HepG2 (cell line): Measurements from ENCODE around the gene MRPL42. TPM values are rescaled to one million over a fixed set of nuclear protein-coding genes. Genes with fewer than 3 reads are reported as not detected.

ENCODE experiments used
- ATAC-seq: fragments of 200-7000 bp; cut with Tn5 transposase; 3 replicates; pipeline ENCODE4 v1.9.1; 2020; ENCODE audit warnings: mild to moderate bottlenecking, moderate library complexity
- BruUV-seq: library from RNA; stranded (reverse); fragments of 400-500 nt; replicated peaks from 2 replicates; lab custom pipeline; 2021; lab: Mats Ljungman, UMichigan
- CTCF ChIA-PET: fragments of 300-600 bp; formaldehyde crosslinking; extraction: SDS; loops from one replicate; lab custom pipeline; 2021; ENCODE audit warnings: low total read pairs, inconsistent platforms, low intra/inter-chr PET ratio; lab: Yijun Ruan, JAX
- POLR2A ChIA-PET: fragments of 350-600 bp; sonication (Branson Sonifier 250); formaldehyde crosslinking; loops from one replicate; lab custom pipeline; 2020; ENCODE audit warnings: antibody characterized with exemption, inconsistent platforms; lab: Yijun Ruan, JAX
- DNase-seq: peaks from one replicate; pipeline ENCODE4 v3.0.0-alpha.2; 2015; ENCODE audit warnings: low spot score
- FAIRE-seq: peaks from 3 replicates; lab custom pipeline; 2011; peaks lifted over from hg19 to GRCh38; lab: Jason Lieb, UNC
- H2AFZ ChIP-seq: one replicate; pipeline ENCODE4 v1.6.1; 2011; ENCODE audit warnings: low read length, inconsistent platforms
- H3K27ac ChIP-seq: fragments of 300-600 bp; 3 replicates; pipeline ENCODE4 v1.8.0; 2011; ENCODE audit warnings: mixed run types, mild to moderate bottlenecking, mixed read lengths, low read length, inconsistent platforms; ENCODE audit not compliant: insufficient read depth; ENCODE audit errors: extremely low read length
- H3K27me3 ChIP-seq, 2 experiments: fragments of 200-600 bp in 1 of 2; 2 replicates in 1 of 2; 3 replicates in 1 of 2; pipeline versions ENCODE4 v1.6.0 to v1.8.0; 2011; ENCODE audit warnings: low read length in 2 of 2, mild to moderate bottlenecking in 2 of 2, moderate library complexity in 2 of 2, inconsistent platforms in 1 of 2; ENCODE audit not compliant: insufficient read depth in 2 of 2, control insufficient read depth in 1 of 2
- H3K36me3 ChIP-seq, 2 experiments: fragments of 200-600 bp in 1 of 2; replicated peaks in 1 of 2; 2 replicates in 1 of 2; 3 replicates in 1 of 2; pipeline versions ENCODE4 v1.5.1 to v1.8.0; 2011; ENCODE audit warnings: low read length in 2 of 2, inconsistent platforms in 1 of 2; ENCODE audit not compliant: insufficient read depth in 2 of 2, control insufficient read depth in 1 of 2
- H3K4me1 ChIP-seq: 2 replicates; pipeline ENCODE4 v1.5.1; 2012; ENCODE audit warnings: low read length, inconsistent platforms; ENCODE audit not compliant: insufficient read depth
- H3K4me2 ChIP-seq: 2 replicates; pipeline ENCODE4 v1.6.0; 2011; ENCODE audit warnings: low read depth, low read length, inconsistent platforms
- H3K4me3 ChIP-seq, 3 experiments: fragments of 200-600 bp in 1 of 3; sonication (generic), shearing (Covaris generic) in 1 of 3; replicated peaks in 1 of 3; 2 replicates each; pipeline ENCODE4 v1.5.1; 2011 to 2016; ENCODE audit warnings: low read length in 3 of 3, inconsistent platforms in 2 of 3, low read depth in 2 of 3, mild to moderate bottlenecking in 2 of 3, control low read depth in 1 of 3, mixed read lengths in 1 of 3; ENCODE audit not compliant: insufficient read depth in 1 of 3
- H3K79me2 ChIP-seq: one replicate; pipeline ENCODE4 v1.6.1; 2011; ENCODE audit warnings: low read length, inconsistent platforms; ENCODE audit not compliant: insufficient read depth
- H3K9ac ChIP-seq: 2 replicates; pipeline ENCODE4 v1.6.0; 2011; ENCODE audit warnings: mild to moderate bottlenecking, low read depth, low read length, inconsistent platforms; ENCODE audit not compliant: insufficient read depth
- H3K9me3 ChIP-seq: 2 replicates; pipeline ENCODE4 v1.5.1; 2012; ENCODE audit warnings: mild to moderate bottlenecking, low read length
- H4K20me1 ChIP-seq: 2 replicates; pipeline ENCODE4 v1.6.0; 2011; ENCODE audit warnings: inconsistent platforms, mild to moderate bottlenecking, low read length, moderate library complexity; ENCODE audit not compliant: insufficient read depth
- CTCF ChIP-seq: sonication (generic); formaldehyde crosslinking; IDR thresholded peaks from 2 replicates; pipeline ENCODE4 v1.5.0; 2020; ENCODE audit warnings: mild to moderate bottlenecking, missing genetic modification reagents, moderate library complexity
- FOXP4 ChIP-seq: sonication (generic); formaldehyde crosslinking; IDR thresholded peaks from 2 replicates; pipeline ENCODE4 v1.4.0; 2020; ENCODE audit warnings: missing genetic modification reagents
- GTF2F1 ChIP-seq: fragments of 150-350 bp; IDR thresholded peaks from 2 replicates; pipeline ENCODE4 v1.6.1; 2014; ENCODE audit warnings: low read length
- HOXD1 ChIP-seq: sonication (generic); formaldehyde crosslinking; IDR thresholded peaks from 2 replicates; pipeline ENCODE4 v1.5.0; 2020; ENCODE audit warnings: missing genetic modification reagents
- MBNL3 ChIP-seq: fragments of 250-450 bp; sonication (Bioruptor Pico); conservative IDR thresholded peaks from 2 replicates; pipeline ENCODE4 v1.8.0; 2022; ENCODE audit warnings: mild to moderate bottlenecking, inconsistent platforms
- MEIS1 ChIP-seq: sonication (generic); formaldehyde crosslinking; IDR thresholded peaks from 2 replicates; pipeline ENCODE4 v1.9.0; 2021; ENCODE audit warnings: mild to moderate bottlenecking, missing genetic modification reagents, moderate library complexity, borderline replicate concordance
- NFKBIZ ChIP-seq: IDR thresholded peaks from 2 replicates; pipeline ENCODE4 v1.6.1; 2018; ENCODE audit warnings: missing genetic modification reagents, missing compliant biosample characterization
- PITX1 ChIP-seq: sonication (generic); formaldehyde crosslinking; IDR thresholded peaks from 2 replicates; pipeline ENCODE4 v1.5.1; 2020; ENCODE audit warnings: mild to moderate bottlenecking, missing genetic modification reagents
- RAD21 ChIP-seq: fragments of 450-650 bp; formaldehyde crosslinking; IDR thresholded peaks from 2 replicates; pipeline ENCODE4 v1.5.0; 2020; ENCODE audit warnings: mild to moderate bottlenecking
- SALL1 ChIP-seq: sonication (generic); formaldehyde crosslinking; IDR thresholded peaks from 2 replicates; pipeline ENCODE4 v1.8.0; 2022; ENCODE audit warnings: mild to moderate bottlenecking, missing genetic modification reagents
- STAG1 ChIP-seq: sonication (generic); formaldehyde crosslinking; IDR thresholded peaks from 2 replicates; pipeline ENCODE4 v1.4.0; 2020; ENCODE audit warnings: missing genetic modification reagents
- ZFP1 ChIP-seq: IDR thresholded peaks from 2 replicates; pipeline ENCODE4 v1.6.1; 2016
- ZNF343 ChIP-seq: sonication (generic); formaldehyde crosslinking; IDR thresholded peaks from 2 replicates; pipeline ENCODE4 v1.4.0; 2020; ENCODE audit warnings: mild to moderate bottlenecking, missing genetic modification reagents
- WGBS: methylation state at CpG from one replicate; pipeline ENCODE4 v1.1.6; 2017; ENCODE audit warnings: low lambda C conversion rate; 5-methylcytosine and 5-hydroxymethylcytosine counted together
- in situ Hi-C: cut with HindIII; loops from 2 replicates; pipeline ENCODE4 v1.10.0; 2017; ENCODE audit warnings: low pct_unique_long_range_greater_than_20kb; ENCODE audit not compliant: extremely low pct_ligation_motif_present
- intact Hi-C: fragments of 100-400 bp; cut with micrococcal nuclease; formaldehyde crosslinking; loops from one replicate; pipeline ENCODE4 v1.10.0; 2022; ENCODE audit not compliant: unreplicated experiment
- polyA plus RNA-seq, 8 experiments: library from polyadenylated mRNA; depleted of rRNA in 3 of 8; stranded (reverse) in 7 of 8; unstranded in 1 of 8; fragments of >200 nt; fragmentation: Illumina TruSeq in 4 of 8; extraction: Trizol in 4 of 8; gene quantifications; 2 replicates each; pipeline versions ENCODE4 v1.2.1 to v1.2.3, GENCODE V29; 2011 to 2016; ENCODE audit warnings: low read depth in 4 of 8, missing spikeins in 1 of 8, mixed read lengths in 1 of 8; ENCODE audit not compliant: insufficient read depth in 1 of 8
- total RNA-seq, 5 experiments: library from RNA; depleted of rRNA; stranded (reverse); fragments of >200 nt; fragmentation: Illumina TruSeq; extraction: Trizol; gene quantifications; 2 replicates each; pipeline ENCODE4 v1.2.3, GENCODE V29; 2016; ENCODE audit warnings: low read depth in 1 of 5
- TF ChIP-seq, protein P1 (sequence below): sonication (generic); formaldehyde crosslinking; IDR thresholded peaks from 2 replicates; pipeline ENCODE4 v1.5.1; 2020; ENCODE audit warnings: mild to moderate bottlenecking, missing genetic modification reagents, borderline replicate concordance

Gene MRPL42
- total and polyA plus RNA-seq, 2 of the 13 experiments (the other 11 are each of a cell fraction or from before 2014, with no cell fraction given), result 93.3 to 148 TPM

- TF ChIP-seq FOXP4, result no peak
- no peak for TF ChIP-seq MBNL3
- TF ChIP-seq PITX1 (CRISPR knock-in tag), result no peak
Observed at GRCh38 chr12:93417967-93418480, 49.3 kb upstream of the MRPL42 start (continued).

DNA sequence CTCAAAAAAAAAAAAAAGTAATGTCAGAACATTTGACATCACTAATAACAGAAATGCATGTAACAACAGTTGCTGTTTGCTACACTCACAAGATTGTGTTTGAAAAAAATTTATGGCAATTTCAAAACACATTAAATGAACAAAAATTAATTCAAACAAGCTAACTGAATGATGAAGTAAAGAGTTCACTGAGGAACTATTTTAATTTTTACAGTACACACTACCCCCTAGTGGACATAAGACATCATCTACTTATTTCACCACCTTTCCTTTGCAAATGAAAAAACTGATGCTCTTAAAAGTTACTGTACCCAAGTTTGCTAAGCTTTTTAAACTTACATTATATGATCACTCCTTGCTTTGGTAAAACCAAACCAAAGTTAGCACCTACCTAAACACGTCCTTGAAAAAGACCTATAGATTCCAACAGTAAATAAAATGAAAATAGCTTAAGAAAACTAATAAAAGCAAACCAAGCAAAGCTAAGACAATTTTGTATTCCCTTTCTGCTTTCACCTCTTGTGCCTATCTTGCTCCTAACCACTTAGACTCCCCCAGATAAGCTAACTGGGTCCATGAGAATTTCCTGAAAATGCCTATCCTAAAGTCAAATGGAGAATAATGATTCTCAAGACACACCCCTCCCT lies 47.8 kb upstream of the MRPL42 start:
- no peak overlapping the region for H3K27ac ChIP-seq
- no peak overlapping the region for H3K4me2 ChIP-seq
- no peak overlapping the region for H3K9ac ChIP-seq
- ChIA-PET CTCF (interaction anchor here (1.2 kb wide), 2 partner anchors 634 to 635 kb away, joined by 3 to 5 read pairs; no protein-coding TSS in a partner anchor), POLR2A (interaction anchor here (1.3 kb wide), 1 partner anchor 490 kb away, joined by 3 read pairs; the partner anchor contains the start of gene EEA1)
- peaks cover 49% of the 10 kb centered on the region for H3K4me1 ChIP-seq
- H3K4me3 ChIP-seq, result no peak overlapping the region
- peak; percentile 18 for FAIRE-seq
- no TSS peak for BruUV-seq
- ATAC-seq, result peak; percentile 70
- WGBS, result 15% methylated on average over 1 of the region's 1 CpG
- DNase-seq, result peak; percentile 49
- no peak overlapping the region for H2AFZ ChIP-seq
- peaks cover 99% of the 10 kb centered on the region for H3K79me2 ChIP-seq
- in situ Hi-C loops (loop anchor here (10.0 kb wide), 1 partner anchor 635 kb away; no protein-coding TSS in a partner anchor), intact Hi-C loops (loop anchor here (1.0 kb wide), 1 partner anchor 432 kb away; no protein-coding TSS in a partner anchor)
- peaks cover 82% of the 10 kb centered on the region for H4K20me1 ChIP-seq
- no peaks in the 10 kb centered on the region for H3K36me3 ChIP-seq
- H3K9me3 ChIP-seq, result no peaks in the 10 kb centered on the region
- H3K27me3 ChIP-seq, result no peaks in the 10 kb centered on the region
- TF ChIP-seq ZNF343 (CRISPR knock-in tag), result no peak
- TF ChIP-seq GTF2F1, result no peak
- TF ChIP-seq, protein P1, sequence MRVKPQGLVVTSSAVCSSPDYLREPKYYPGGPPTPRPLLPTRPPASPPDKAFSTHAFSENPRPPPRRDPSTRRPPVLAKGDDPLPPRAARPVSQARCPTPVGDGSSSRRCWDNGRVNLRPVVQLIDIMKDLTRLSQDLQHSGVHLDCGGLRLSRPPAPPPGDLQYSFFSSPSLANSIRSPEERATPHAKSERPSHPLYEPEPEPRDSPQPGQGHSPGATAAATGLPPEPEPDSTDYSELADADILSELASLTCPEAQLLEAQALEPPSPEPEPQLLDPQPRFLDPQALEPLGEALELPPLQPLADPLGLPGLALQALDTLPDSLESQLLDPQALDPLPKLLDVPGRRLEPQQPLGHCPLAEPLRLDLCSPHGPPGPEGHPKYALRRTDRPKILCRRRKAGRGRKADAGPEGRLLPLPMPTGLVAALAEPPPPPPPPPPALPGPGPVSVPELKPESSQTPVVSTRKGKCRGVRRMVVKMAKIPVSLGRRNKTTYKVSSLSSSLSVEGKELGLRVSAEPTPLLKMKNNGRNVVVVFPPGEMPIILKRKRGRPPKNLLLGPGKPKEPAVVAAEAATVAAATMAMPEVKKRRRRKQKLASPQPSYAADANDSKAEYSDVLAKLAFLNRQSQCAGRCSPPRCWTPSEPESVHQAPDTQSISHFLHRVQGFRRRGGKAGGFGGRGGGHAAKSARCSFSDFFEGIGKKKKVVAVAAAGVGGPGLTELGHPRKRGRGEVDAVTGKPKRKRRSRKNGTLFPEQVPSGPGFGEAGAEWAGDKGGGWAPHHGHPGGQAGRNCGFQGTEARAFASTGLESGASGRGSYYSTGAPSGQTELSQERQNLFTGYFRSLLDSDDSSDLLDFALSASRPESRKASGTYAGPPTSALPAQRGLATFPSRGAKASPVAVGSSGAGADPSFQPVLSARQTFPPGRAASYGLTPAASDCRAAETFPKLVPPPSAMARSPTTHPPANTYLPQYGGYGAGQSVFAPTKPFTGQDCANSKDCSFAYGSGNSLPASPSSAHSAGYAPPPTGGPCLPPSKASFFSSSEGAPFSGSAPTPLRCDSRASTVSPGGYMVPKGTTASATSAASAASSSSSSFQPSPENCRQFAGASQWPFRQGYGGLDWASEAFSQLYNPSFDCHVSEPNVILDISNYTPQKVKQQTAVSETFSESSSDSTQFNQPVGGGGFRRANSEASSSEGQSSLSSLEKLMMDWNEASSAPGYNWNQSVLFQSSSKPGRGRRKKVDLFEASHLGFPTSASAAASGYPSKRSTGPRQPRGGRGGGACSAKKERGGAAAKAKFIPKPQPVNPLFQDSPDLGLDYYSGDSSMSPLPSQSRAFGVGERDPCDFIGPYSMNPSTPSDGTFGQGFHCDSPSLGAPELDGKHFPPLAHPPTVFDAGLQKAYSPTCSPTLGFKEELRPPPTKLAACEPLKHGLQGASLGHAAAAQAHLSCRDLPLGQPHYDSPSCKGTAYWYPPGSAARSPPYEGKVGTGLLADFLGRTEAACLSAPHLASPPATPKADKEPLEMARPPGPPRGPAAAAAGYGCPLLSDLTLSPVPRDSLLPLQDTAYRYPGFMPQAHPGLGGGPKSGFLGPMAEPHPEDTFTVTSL (CRISPR knock-in tag), result no peak
- TF ChIP-seq CTCF, result peak; percentile 60
- no peak for TF ChIP-seq SALL1 (CRISPR knock-in tag)
- TF ChIP-seq STAG1 (CRISPR knock-in tag), result peak; percentile 66
- no peak for TF ChIP-seq MEIS1 (CRISPR knock-in tag)
- no peak for TF ChIP-seq ZFP1 (CRISPR knock-in tag)
- TF ChIP-seq NFKBIZ (CRISPR knock-in tag), result no peak
- TF ChIP-seq HOXD1, result no peak
- TF ChIP-seq RAD21 (CRISPR knock-in tag), result peak; percentile 42; the same call in 1 of the 2 replicates
